GM19035 (cell line): ENCODE measurements around the gene AFAP1.

Experiments
- ATAC-seq: cut with Tn5 transposase; IDR thresholded peaks from one replicate; pipeline ENCODE4 v1.9.1; 2021; ENCODE audit not compliant: unreplicated experiment

AFAP1 gene

DNA sequence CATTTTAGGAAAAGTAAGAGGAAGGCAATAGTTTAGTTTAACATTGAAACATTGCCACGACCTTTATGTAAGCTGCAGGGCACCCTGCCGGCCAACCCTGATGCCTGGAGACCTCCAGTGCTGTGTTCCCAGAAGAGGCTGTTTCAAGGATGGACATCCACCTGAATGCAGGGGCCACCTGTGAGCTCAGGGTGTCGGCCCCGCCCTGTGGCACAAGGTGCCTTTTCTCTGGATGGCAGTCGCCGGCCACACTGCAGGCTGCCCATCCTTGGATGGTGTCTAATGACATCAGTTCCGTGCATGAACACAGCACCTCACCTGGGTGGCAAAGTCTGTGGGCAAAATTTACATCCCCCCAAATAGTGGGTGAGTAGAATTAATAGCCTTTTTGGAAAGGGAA, 180.0 kb downstream of the AFAP1 start:
- no peak for ATAC-seq

DNA sequence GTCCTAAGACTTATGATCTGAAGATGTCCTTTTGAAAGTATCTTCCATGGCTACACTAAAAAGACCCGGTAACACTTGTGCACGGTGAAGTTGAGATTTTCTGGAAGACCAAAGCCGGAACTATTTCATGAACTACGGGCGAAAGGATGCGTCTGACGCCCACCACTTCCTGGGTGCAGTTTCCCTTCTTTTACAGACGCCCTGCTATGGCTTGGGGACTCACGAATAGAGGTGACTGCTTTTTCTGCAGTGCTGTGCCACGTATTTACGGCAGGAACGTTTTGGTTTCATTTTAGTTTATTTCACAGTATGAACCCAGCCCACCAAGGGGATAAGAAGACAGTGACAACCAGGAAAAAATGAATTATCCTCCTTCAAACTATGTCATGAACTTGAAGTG, 180.4 kb downstream of the AFAP1 start:
- no peak for ATAC-seq

GRCh38 chr4:7758476-7758875, 181.2 kb downstream of the AFAP1 start:
- no peak for ATAC-seq

- no peak for ATAC-seq
Observed at GRCh38 chr4:7757501-7758471, 181.9 kb downstream of the AFAP1 start.

- ATAC-seq = no peak
Observed at GRCh38 chr4:7756561-7757355, 182.9 kb downstream of the AFAP1 start.

- ATAC-seq = no peak
Observed at GRCh38 chr4:7756071-7756470, 183.6 kb downstream of the AFAP1 start.

GRCh38 chr4:7755561-7755960, 184.1 kb downstream of the AFAP1 start:
- ATAC-seq = no peak

DNA sequence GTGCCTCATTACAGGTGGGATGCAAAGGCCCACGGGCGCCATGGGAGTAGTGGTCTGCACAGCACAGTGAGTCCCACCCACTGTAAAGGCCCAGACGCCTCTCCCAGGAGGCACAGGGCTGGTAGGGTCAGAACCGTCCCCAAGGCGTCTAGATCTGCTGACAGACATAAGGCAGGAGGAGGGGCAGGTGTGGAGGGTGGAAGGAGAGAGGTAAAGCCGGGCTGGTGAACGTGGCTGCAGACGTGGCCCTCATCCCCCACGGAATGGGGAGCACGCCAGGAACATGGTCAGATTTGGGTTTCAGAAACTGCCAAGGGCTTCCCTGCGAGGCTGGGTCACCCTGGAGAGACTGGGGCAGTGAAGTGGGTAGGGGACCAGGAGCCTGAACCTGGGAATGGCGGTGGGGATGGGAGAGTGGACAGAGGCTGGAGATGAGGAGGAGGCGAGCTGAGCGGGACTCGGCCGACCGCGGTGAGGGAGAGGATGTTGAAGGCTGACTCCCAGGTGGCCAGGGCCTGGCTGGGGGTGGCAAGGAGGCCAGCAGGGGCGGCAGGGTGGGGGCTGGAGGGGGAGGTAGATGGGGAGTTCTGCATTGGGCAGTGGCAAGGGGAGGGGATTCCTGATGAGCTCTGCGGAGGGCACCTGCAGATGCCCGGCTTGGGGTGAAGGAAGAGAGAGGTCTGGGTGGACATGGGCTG, 184.9 kb downstream of the AFAP1 start:
- no peak for ATAC-seq

GRCh38 chr4:7753931-7754465, 185.7 kb downstream of the AFAP1 start:
- ATAC-seq = no peak

- ATAC-seq = no peak
Observed at GRCh38 chr4:7753271-7753670, 186.4 kb downstream of the AFAP1 start.

GRCh38 chr4:7752649-7753048, 187.0 kb downstream of the AFAP1 start:
- no peak for ATAC-seq

DNA sequence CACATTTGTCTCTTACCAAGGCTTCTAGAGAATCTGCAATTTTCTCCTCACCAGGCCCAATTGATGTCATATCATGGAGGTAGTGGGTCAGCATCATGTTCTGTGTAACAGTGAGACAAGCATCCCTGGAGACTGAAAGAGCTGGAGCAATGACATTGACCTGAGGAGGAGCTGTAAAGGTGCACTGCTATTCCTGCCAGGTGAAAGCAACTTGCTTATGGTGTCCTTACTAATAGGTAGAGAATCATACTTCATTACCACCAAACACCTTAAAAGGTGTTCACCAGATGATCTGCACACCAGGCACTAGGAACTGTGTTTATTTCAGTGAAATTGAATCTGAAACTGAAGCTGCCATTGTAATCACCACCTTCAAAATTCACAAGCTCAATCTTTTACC, 188.7 kb downstream of the AFAP1 start:
- no peak for ATAC-seq

DNA sequence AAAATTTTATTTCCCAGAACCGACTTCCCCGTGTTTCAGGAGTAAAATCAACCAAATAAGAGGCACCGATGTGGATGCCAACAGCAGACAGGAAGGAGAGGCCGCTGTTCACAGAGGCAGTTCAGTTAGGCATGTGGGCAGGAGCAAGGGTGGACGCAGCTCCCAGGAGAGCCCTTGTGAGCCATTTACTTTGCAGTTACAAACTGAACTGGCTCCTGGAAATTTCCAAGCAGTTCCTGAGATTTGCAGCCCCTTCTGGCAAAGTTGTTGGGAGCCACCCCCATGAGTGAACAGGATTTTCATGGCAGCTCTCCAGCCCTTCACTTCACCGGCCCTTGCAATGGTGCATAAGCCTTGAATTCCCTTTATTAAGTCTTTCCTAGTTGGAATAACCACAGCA, 189.1 kb downstream of the AFAP1 start:
- ATAC-seq = no peak

GRCh38 chr4:7747566-7747965, 192.1 kb downstream of the AFAP1 start:
- no peak for ATAC-seq

- ATAC-seq = no peak
Observed at GRCh38 chr4:7747062-7747385, 192.6 kb downstream of the AFAP1 start.

DNA sequence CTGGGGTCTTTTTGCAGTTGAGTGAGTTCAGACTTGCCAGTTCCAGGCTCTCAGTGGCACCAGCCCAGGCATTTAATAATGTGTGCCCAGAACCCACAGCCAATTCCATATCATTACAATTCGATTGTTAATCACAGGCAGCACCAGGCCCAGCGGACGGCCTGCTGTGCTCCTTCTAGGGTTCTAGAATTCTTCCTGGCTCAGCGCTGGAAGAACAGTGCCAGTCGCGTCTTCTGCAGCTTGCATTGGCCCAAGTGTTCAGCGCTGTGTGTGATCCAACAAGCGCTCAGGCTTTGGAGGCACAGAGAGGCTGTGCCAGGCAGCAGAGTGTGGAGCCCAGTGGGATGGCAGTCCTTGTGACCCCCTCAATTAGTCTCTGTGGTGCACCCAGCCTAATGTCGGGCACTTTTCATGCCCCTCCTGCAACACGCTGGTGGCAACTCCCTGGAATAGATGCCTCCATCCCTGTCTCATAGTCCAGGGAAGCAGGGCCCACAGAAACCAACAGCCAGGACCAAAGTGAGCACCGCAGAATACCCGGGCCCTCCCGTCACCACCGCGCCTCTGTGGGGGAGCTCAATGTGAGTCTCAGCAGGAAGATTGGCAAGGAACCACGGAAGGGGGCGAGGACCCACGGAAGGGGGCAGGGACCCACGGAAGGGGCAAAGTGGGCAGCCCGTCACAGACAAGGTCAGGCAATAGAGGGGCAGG, 193.2 kb downstream of the AFAP1 start:
- no peak for ATAC-seq

GRCh38 chr4:7745301-7745885, 194.3 kb downstream of the AFAP1 start:
- ATAC-seq = no peak

- ATAC-seq = no peak
Observed at GRCh38 chr4:7744142-7744804, 195.4 kb downstream of the AFAP1 start.

GRCh38 chr4:7742807-7743280, 196.8 kb downstream of the AFAP1 start:
- ATAC-seq = no peak
